GM12878 (cell line): ENCODE data around the gene HHAT. TPM values are rescaled to one million over a fixed set of nuclear protein-coding genes. Genes with fewer than 3 reads are reported as not detected.

Source experiments
- ATAC-seq: fragments of 200-7000 bp; cut with Tn5 transposase; 3 replicates; pipeline ENCODE4 v1.9.1; 2020; ENCODE audit warnings: mild to moderate bottlenecking, moderate library complexity
- BruUV-seq: library from RNA; stranded (reverse); fragments of 400-500 nt; replicated peaks from 2 replicates; lab custom pipeline; 2021; lab: Mats Ljungman, UMichigan
- CTCF ChIA-PET: fragments of 300-600 bp; sonication (Branson Sonifier 250); formaldehyde crosslinking; extraction: SDS; loops from one replicate; lab custom pipeline; 2021; ENCODE audit warnings: inconsistent platforms; lab: Yijun Ruan, JAX
- POLR2A ChIA-PET: fragments of 350-600 bp; formaldehyde crosslinking; extraction: SDS; loops from one replicate; lab custom pipeline; 2021; ENCODE audit warnings: inconsistent platforms; lab: Charles Lee
- RAD21 ChIA-PET: fragments of 300-600 bp; sonication (Branson Sonifier 250); formaldehyde crosslinking; loops from one replicate; lab custom pipeline; 2023; ENCODE audit warnings: antibody characterized with exemption; ENCODE audit not compliant: unreplicated experiment; lab: Charles Lee
- SMC1A ChIA-PET: fragments of 300-600 bp; sonication (Branson Sonifier 250); formaldehyde crosslinking; loops from one replicate; lab custom pipeline; 2023; ENCODE audit not compliant: unreplicated experiment, uncharacterized antibody; lab: Charles Lee
- DNase-seq: peaks from one replicate; pipeline ENCODE4 v3.0.0-alpha.2; 2011; ENCODE audit warnings: low read depth, low spot score
- FAIRE-seq: peaks from 3 replicates; lab custom pipeline; 2011; peaks lifted over from hg19 to GRCh38; lab: Jason Lieb, UNC
- H2AFZ ChIP-seq: 2 replicates; pipeline ENCODE4 v1.6.0; 2011; ENCODE audit warnings: low read depth, low read length, control low read depth; ENCODE audit not compliant: control insufficient read depth
- H3K27ac ChIP-seq: 2 replicates; pipeline ENCODE4 v1.5.1; 2011; ENCODE audit warnings: control low read depth; ENCODE audit not compliant: control insufficient read depth, insufficient read depth
- H3K27me3 ChIP-seq, 2 experiments: replicated peaks in 1 of 2; 2 replicates each; pipeline versions ENCODE4 v1.6.0 to v1.6.1; 2011; ENCODE audit warnings: low read length in 1 of 2; ENCODE audit not compliant: control insufficient read depth in 2 of 2, insufficient read depth in 2 of 2
- H3K36me3 ChIP-seq, 2 experiments: 2 replicates each; pipeline ENCODE4 v1.5.1; 2011; ENCODE audit warnings: low read length in 1 of 2; ENCODE audit not compliant: control insufficient read depth in 2 of 2, insufficient read depth in 2 of 2
- H3K4me1 ChIP-seq: 2 replicates; pipeline ENCODE4 v1.6.1; 2011; ENCODE audit warnings: mild to moderate bottlenecking, low read length, moderate library complexity, mixed read lengths; ENCODE audit not compliant: control insufficient read depth, insufficient read depth
- H3K4me2 ChIP-seq: 2 replicates; pipeline ENCODE4 v1.6.0; 2011; ENCODE audit warnings: control low read depth; ENCODE audit not compliant: control insufficient read depth, insufficient read depth
- H3K4me3 ChIP-seq: fragments of 200-600 bp; sonication (generic); 2 replicates; pipeline ENCODE4 v1.5.1; 2016
- H3K79me2 ChIP-seq: 2 replicates; pipeline ENCODE4 v1.6.0; 2011; ENCODE audit warnings: low read length; ENCODE audit not compliant: control insufficient read depth, insufficient read depth
- H3K9ac ChIP-seq: 2 replicates; pipeline ENCODE4 v1.8.0; 2011; ENCODE audit warnings: low read length, control low read depth, mixed read lengths; ENCODE audit not compliant: control insufficient read depth, insufficient read depth
- H3K9me3 ChIP-seq: replicated peaks from 3 replicates; pipeline ENCODE4 v1.5.1; 2011; ENCODE audit warnings: mild to moderate bottlenecking, low read length; ENCODE audit not compliant: control insufficient read depth, insufficient read depth
- H4K20me1 ChIP-seq: 2 replicates; pipeline ENCODE4 v1.6.0; 2011; ENCODE audit not compliant: control insufficient read depth, insufficient read depth
- BCL11A ChIP-seq: IDR thresholded peaks from 2 replicates; pipeline ENCODE4 v1.6.1; 2011; ENCODE audit warnings: low read depth, low read length
- BHLHE40 ChIP-seq, 2 experiments: fragments of 450-650 bp in 1 of 2; IDR thresholded peaks; 2 replicates each; pipeline ENCODE4 v1.6.1; 2011 to 2017; ENCODE audit warnings: low read depth in 2 of 2, borderline replicate concordance in 1 of 2, improper control_type of control experiment in 1 of 2, low read length in 1 of 2, mild to moderate bottlenecking in 1 of 2
- ETV6 ChIP-seq, 2 experiments: fragments of 450-650 bp in 1 of 2; IDR thresholded peaks in 1 of 2; conservative IDR thresholded peaks in 1 of 2; 2 replicates each; pipeline ENCODE4 v1.6.1; 2014; ENCODE audit warnings: antibody characterized with exemption in 1 of 2, borderline replicate concordance in 1 of 2, low read depth in 1 of 2, mild to moderate bottlenecking in 1 of 2, moderate library complexity in 1 of 2
- IRF3 ChIP-seq: fragments of 450-650 bp; IDR thresholded peaks from 2 replicates; pipeline ENCODE4 v1.6.1; 2014; ENCODE audit warnings: mild to moderate bottlenecking
- JUNB ChIP-seq: IDR thresholded peaks from 2 replicates; pipeline ENCODE4 v1.6.1; 2016; ENCODE audit warnings: antibody characterized with exemption, mild to moderate bottlenecking
- MLLT1 ChIP-seq: fragments of 450-650 bp; IDR thresholded peaks from 2 replicates; pipeline ENCODE4 v1.6.1; 2016; ENCODE audit warnings: mild to moderate bottlenecking
- MTA2 ChIP-seq: fragments of 450-650 bp; IDR thresholded peaks from 2 replicates; pipeline ENCODE4 v1.6.1; 2016; ENCODE audit warnings: low read depth, mild to moderate bottlenecking, moderate library complexity
- ZNF207 ChIP-seq: fragments of 450-650 bp; IDR thresholded peaks from 2 replicates; pipeline ENCODE4 v1.6.1; 2014; ENCODE audit warnings: antibody characterized with exemption, mild to moderate bottlenecking, borderline replicate concordance
- ZNF384 ChIP-seq: IDR thresholded peaks from 2 replicates; pipeline ENCODE4 v1.6.1; 2012; ENCODE audit warnings: low read depth, mild to moderate bottlenecking, low read length, improper control_type of control experiment, borderline replicate concordance
- ZNF592 ChIP-seq: fragments of 450-650 bp; IDR thresholded peaks from 2 replicates; pipeline ENCODE4 v1.6.1; 2017; ENCODE audit warnings: mild to moderate bottlenecking, moderate library complexity
- ZNF687 ChIP-seq: fragments of 450-650 bp; IDR thresholded peaks from 2 replicates; pipeline ENCODE4 v1.6.1; 2017; ENCODE audit warnings: mild to moderate bottlenecking, moderate library complexity
- WGBS: methylation state at CpG from one replicate; pipeline ENCODE4 v1.1.6; 2016; ENCODE audit warnings: low lambda C conversion rate; ENCODE audit not compliant: insufficient replicate concordance, insufficient coverage; ENCODE audit errors: missing lambda C conversion rate; 5-methylcytosine and 5-hydroxymethylcytosine counted together
- in situ Hi-C: fragments of 300-500 bp; cut with MboI; formaldehyde crosslinking; loops from 9 replicates; pipeline ENCODE4 v1.14.3; 2018; ENCODE audit warnings: mixed read lengths
- intact Hi-C: fragments of 100-400 bp; cut with micrococcal nuclease; formaldehyde crosslinking; loops from one replicate; pipeline ENCODE4 v1.14.2; 2022; ENCODE audit not compliant: unreplicated experiment
- polyA plus RNA-seq, 11 experiments: library from polyadenylated mRNA; depleted of rRNA in 4 of 11; unstranded in 6 of 11; stranded (reverse) in 5 of 11; fragments of >200 nt; fragmentation: Nextera tagmentation in 4 of 11; fragmentation: Illumina TruSeq in 1 of 11; extraction: Ambion mirVana in 4 of 11; extraction: Trizol in 1 of 11; gene quantifications; 1 replicate in 1 of 11; 2 replicates in 10 of 11; pipeline versions ENCODE4 v1.2.1 to v1.2.3, GENCODE V29; 2011 to 2016; ENCODE audit warnings: inconsistent platforms in 2 of 11, missing spikeins in 2 of 11, low read depth in 1 of 11
- total RNA-seq, 4 experiments: library from RNA; depleted of rRNA in 3 of 4; stranded (reverse); fragments of >200 nt in 3 of 4; fragmentation: Illumina TruSeq in 1 of 4; extraction: Trizol in 1 of 4; gene quantifications; 2 replicates each; pipeline versions ENCODE4 v1.2.1 to v1.2.3, GENCODE V29; 2013 to 2021

Gene HHAT
- total and polyA plus RNA-seq, 10 of the 15 experiments (the other 5 are each of a cell fraction or from before 2014, with no cell fraction given) = 1.2 to 37.6 (median 2.6) TPM

- H3K4me1 ChIP-seq = no peaks in the 10 kb centered on the region
- no peaks in the 10 kb centered on the region for H3K36me3 ChIP-seq
- POLR2A ChIA-PET = no interaction called here
- no peak overlapping the region for H3K4me2 ChIP-seq
- H2AFZ ChIP-seq = no peak overlapping the region
- FAIRE-seq (no peak), DNase-seq (no peak), ATAC-seq (no peak)
- SMC1A ChIA-PET = interaction anchor here (0.6 kb wide), 1 partner anchor 59 kb away, joined by 3 read pairs; no protein-coding TSS in a partner anchor
- intact Hi-C loops = no loop called here
- TF ChIP-seq MLLT1 (no peak), JUNB (no peak), ZNF592 (no peak), ZNF687 (no peak), ZNF207 (no peak), BCL11A (no peak), ZNF384 (no peak), ETV6 (conservative IDR thresholded peaks at IDR 0.05 in 1 of 2, IDR thresholded peaks at IDR 0.05 in 1 of 2; ENCODE audit: borderline replicate concordance in 1 of 2, low read depth in 1 of 2) (no peak), MTA2 (no peak), BHLHE40 (IDR thresholded peaks at IDR 0.05; ENCODE audit: borderline replicate concordance in 1 of 2, low read depth in 2 of 2, low read length in 1 of 2) (no peak), IRF3 (no peak)
- no peaks in the 10 kb centered on the region for H3K79me2 ChIP-seq
- 0% methylated on average over 1 of the region's 1 CpG for WGBS
- no peaks in the 10 kb centered on the region for H4K20me1 ChIP-seq
- no peaks in the 10 kb centered on the region for H3K9me3 ChIP-seq
- H3K4me3 ChIP-seq = no peak overlapping the region
- RAD21 ChIA-PET = no interaction called here
- H3K9ac ChIP-seq = no peak overlapping the region
- BruUV-seq = no TSS peak
- in situ Hi-C loops = no loop called here
- no peaks in the 10 kb centered on the region for H3K27me3 ChIP-seq
- H3K27ac ChIP-seq = no peak overlapping the region
- CTCF ChIA-PET = no interaction called here
Measured at GRCh38 chr1:210532223-210532598, 203.5 kb downstream of the HHAT start.
